Measurements from ENCODE around the gene TAOK1. TPM values are rescaled to one million over a fixed set of nuclear protein-coding genes. Genes with fewer than 3 reads are reported as not detected.

Gene TAOK1
- total RNA-seq, 1 donor from 2014 or later = 49.1 TPM

- no peak overlapping the region for H3K4me3 ChIP-seq (ENCODE audit: low read depth, low read length)
- no peak for DNase-seq (ENCODE audit: low read depth)
- TF ChIP-seq CTCF (IDR thresholded peaks at IDR 0.05; ENCODE audit: insufficient read depth, low read length, poor library complexity, severe bottlenecking) = no peak
- no peaks in the 10 kb centered on the region for H3K27me3 ChIP-seq (ENCODE audit: control insufficient read depth, insufficient read depth, low read length)
- H3K36me3 ChIP-seq (ENCODE audit: control insufficient read depth, insufficient read depth, low read length) = no peaks in the 10 kb centered on the region
Measured at GRCh38 chr17:29582254-29582765, 192.1 kb downstream of the TAOK1 start.

- DNase-seq (ENCODE audit: low read depth) = no peak
- H3K36me3 ChIP-seq (ENCODE audit: control insufficient read depth, insufficient read depth, low read length) = no peaks in the 10 kb centered on the region
Measured at GRCh38 chr17:29582772-29583171, 192.6 kb downstream of the TAOK1 start.

GRCh38 chr17:29583324-29584248, 193.4 kb downstream of the TAOK1 start:
- H3K4me3 ChIP-seq (ENCODE audit: low read depth, low read length) = no peak overlapping the region
- H3K36me3 ChIP-seq (ENCODE audit: control insufficient read depth, insufficient read depth, low read length) = no peaks in the 10 kb centered on the region
- no peaks in the 10 kb centered on the region for H3K27me3 ChIP-seq (ENCODE audit: control insufficient read depth, insufficient read depth, low read length)
- no peak for TF ChIP-seq CTCF (IDR thresholded peaks at IDR 0.05; ENCODE audit: insufficient read depth, low read length, poor library complexity, severe bottlenecking)
- DNase-seq (ENCODE audit: low read depth) = no peak

More at GRCh38 chr17:29582772-29583171, 192.6 kb downstream of the TAOK1 start:
- Histone ChIP-seq H3K4me3 (ENCODE audit: low read depth, low read length) (no peak overlapping the region), H3K27me3 (ENCODE audit: control insufficient read depth, insufficient read depth, low read length) (no peaks in the 10 kb centered on the region)
- no peak for TF ChIP-seq CTCF (IDR thresholded peaks at IDR 0.05; ENCODE audit: insufficient read depth, low read length, poor library complexity, severe bottlenecking)

GRCh38 chr17:29584452-29585079, 194.4 kb downstream of the TAOK1 start:
- no peaks in the 10 kb centered on the region for H3K36me3 ChIP-seq (ENCODE audit: control insufficient read depth, insufficient read depth, low read length)
- TF ChIP-seq CTCF (IDR thresholded peaks at IDR 0.05; ENCODE audit: insufficient read depth, low read length, poor library complexity, severe bottlenecking) = no peak
- H3K27me3 ChIP-seq (ENCODE audit: control insufficient read depth, insufficient read depth, low read length) = no peaks in the 10 kb centered on the region
- H3K4me3 ChIP-seq (ENCODE audit: low read depth, low read length) = no peak overlapping the region
- no peak for DNase-seq (ENCODE audit: low read depth)

- peak; percentile 31 for TF ChIP-seq CTCF (IDR thresholded peaks at IDR 0.05; ENCODE audit: insufficient read depth, low read length, poor library complexity, severe bottlenecking)
- DNase-seq (ENCODE audit: low read depth) = no peak
Measured at GRCh38 chr17:29585080-29585751, 195.1 kb downstream of the TAOK1 start.

More at GRCh38 chr17:29585080-29585751, 195.1 kb downstream of the TAOK1 start:
- Histone ChIP-seq H3K36me3 (ENCODE audit: control insufficient read depth, insufficient read depth, low read length) (no peaks in the 10 kb centered on the region), H3K4me3 (ENCODE audit: low read depth, low read length) (no peak overlapping the region), H3K27me3 (ENCODE audit: control insufficient read depth, insufficient read depth, low read length) (no peaks in the 10 kb centered on the region)

Data from kidney epithelial cell (primary cell).